HG03565 (cell line): ENCODE data around the gene ZSCAN23.
A peak's percentile ranks its signal among the peaks of the same experiment; 100 is the strongest.

Experiments used
- ATAC-seq: cut with Tn5 transposase; IDR thresholded peaks from one replicate; pipeline ENCODE4 v1.9.1; 2021; ENCODE audit warnings: mild to moderate bottlenecking, moderate library complexity; ENCODE audit not compliant: unreplicated experiment

The ZSCAN23 gene

DNA sequence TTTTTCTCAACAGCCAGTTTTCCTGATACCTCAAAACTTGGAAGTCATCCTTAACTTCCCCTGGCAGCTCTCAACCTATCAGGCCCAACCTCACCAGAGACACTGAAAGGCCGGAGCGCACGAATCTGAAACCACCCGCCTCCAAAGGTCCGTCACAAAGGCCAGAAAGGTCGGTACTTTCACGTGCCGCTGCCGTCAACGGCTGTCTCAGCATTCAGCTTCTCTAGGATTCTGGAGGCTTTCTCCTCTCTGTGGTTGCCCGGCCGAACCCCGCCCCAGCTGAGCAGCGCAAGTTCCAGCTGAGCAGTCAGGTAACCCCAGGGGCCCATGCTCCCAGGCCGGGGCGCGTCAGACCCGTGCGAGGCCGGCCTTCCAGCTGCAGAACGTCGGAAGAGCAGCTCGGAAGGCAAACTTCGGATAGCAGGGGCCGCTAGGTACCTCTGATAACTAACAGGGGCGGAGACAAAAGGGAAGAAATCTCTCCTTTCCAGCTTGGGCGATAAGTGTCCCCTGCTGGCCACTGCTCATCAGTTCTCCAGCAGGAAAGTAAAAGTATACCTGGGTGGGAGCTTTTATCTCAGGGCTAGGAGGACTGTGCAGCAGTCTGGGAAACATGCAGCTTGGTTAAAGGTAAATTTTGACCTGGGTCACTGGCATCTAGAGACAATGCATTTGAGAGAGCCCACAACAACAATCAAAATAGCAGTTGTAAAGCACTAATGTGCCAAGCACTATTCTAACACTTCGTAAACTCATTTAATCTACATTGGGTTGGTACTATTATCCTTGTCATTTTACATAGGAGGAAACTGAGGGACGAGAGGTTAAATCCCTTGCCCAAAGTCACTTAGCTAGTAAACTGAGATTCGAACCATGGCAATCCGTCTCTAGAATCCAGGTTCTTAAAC is 59.8 kb downstream of the ZSCAN23 start:
- peak; percentile 82 for ATAC-seq
